Measurements from ENCODE around the gene CD79B. TPM values are rescaled to one million over a fixed set of nuclear protein-coding genes. Genes with fewer than 3 reads are reported as not detected.

CD79B gene
- total and polyA plus RNA-seq, 2 of the 13 experiments (the other 11 are each of a cell fraction or from before 2014, with no cell fraction given): not detected

DNA sequence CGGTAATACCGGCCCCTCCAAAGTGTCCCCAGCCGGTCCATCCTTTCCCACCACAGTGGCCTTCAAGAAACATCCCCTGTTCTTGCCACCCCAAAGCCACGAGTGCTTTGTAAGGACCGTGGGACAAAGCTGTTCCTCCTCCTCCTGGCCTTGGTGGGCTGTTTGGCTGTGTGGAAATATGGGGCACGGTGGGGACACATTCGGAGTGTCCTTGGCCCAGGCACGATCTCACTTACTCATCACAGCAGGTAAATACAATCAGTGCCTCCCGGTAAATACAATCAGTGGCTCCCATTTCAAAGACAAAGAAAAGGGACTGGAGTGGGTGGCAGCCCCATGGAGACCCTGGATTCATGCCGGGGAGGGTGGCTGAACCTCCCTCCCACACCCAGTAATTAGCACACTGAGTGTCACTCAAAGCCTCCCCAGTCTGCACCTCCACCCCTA is 30.2 kb upstream of the CD79B start (continued):
- TF ChIP-seq TGIF2 (CRISPR knock-in tag; IDR thresholded peaks at IDR 0.05) (no peak), ARID2 (CRISPR knock-in tag; IDR thresholded peaks at IDR 0.05; ENCODE audit: borderline replicate concordance) (no peak), TMF1 (CRISPR knock-in tag; IDR thresholded peaks at IDR 0.05; ENCODE audit: low read depth) (no peak), ZNF552 (CRISPR knock-in tag; IDR thresholded peaks at IDR 0.05; ENCODE audit: borderline replicate concordance) (no peak), ETV5 (CRISPR knock-in tag; IDR thresholded peaks at IDR 0.05; ENCODE audit: borderline replicate concordance) (no peak), PTBP1 (IDR thresholded peaks at IDR 0.05; ENCODE audit: low read depth, low read length, poor library complexity, severe bottlenecking) (no peak), KDM6A (CRISPR knock-in tag; IDR thresholded peaks at IDR 0.05; ENCODE audit: low read depth) (no peak), KDM1A (CRISPR knock-in tag; IDR thresholded peaks at IDR 0.05) (peak; percentile 75), NONO (IDR thresholded peaks at IDR 0.05) (no peak), NONO (CRISPR knock-in tag; conservative IDR thresholded peaks at IDR 0.05) (peak; percentile 54; the same call in 1 of the 2 replicates), ZSCAN12 (CRISPR knock-in tag; IDR thresholded peaks at IDR 0.05) (no peak), ZNF282 (IDR thresholded peaks at IDR 0.05; ENCODE audit: partially characterized antibody) (no peak), KLF6 (CRISPR knock-in tag; IDR thresholded peaks at IDR 0.05) (no peak), PAX8 (CRISPR knock-in tag; IDR thresholded peaks at IDR 0.05; ENCODE audit: borderline replicate concordance) (no peak), ESRRA (CRISPR knock-in tag; IDR thresholded peaks at IDR 0.05; ENCODE audit: low read depth) (no peak), MZF1 (CRISPR knock-in tag; IDR thresholded peaks at IDR 0.05; ENCODE audit: borderline replicate concordance) (no peak), TEAD3 (CRISPR knock-in tag; optimal IDR thresholded peaks at IDR 0.05; ENCODE audit: borderline replicate concordance) (peak; percentile 32), PRPF4 (IDR thresholded peaks at IDR 0.05; ENCODE audit: low read depth, low read length, poor library complexity, severe bottlenecking) (no peak), MEF2D (CRISPR knock-in tag; IDR thresholded peaks at IDR 0.05) (0 out of 2 replicates have a peak, but pooled peaks have one; percentile 53), ZNF816 (CRISPR knock-in tag; IDR thresholded peaks at IDR 0.05; ENCODE audit: borderline replicate concordance) (no peak), MEIS1 (CRISPR knock-in tag; IDR thresholded peaks at IDR 0.05; ENCODE audit: borderline replicate concordance) (0 out of 2 replicates have a peak, but pooled peaks have one; percentile 27), HOXD1 (CRISPR knock-in tag; IDR thresholded peaks at IDR 0.05) (no peak), ZFP36L2 (CRISPR knock-in tag; IDR thresholded peaks at IDR 0.05) (no peak)
- TF ChIP-seq, protein P1, sequence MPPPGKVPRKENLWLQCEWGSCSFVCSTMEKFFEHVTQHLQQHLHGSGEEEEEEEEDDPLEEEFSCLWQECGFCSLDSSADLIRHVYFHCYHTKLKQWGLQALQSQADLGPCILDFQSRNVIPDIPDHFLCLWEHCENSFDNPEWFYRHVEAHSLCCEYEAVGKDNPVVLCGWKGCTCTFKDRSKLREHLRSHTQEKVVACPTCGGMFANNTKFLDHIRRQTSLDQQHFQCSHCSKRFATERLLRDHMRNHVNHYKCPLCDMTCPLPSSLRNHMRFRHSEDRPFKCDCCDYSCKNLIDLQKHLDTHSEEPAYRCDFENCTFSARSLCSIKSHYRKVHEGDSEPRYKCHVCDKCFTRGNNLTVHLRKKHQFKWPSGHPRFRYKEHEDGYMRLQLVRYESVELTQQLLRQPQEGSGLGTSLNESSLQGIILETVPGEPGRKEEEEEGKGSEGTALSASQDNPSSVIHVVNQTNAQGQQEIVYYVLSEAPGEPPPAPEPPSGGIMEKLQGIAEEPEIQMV (CRISPR knock-in tag; IDR thresholded peaks at IDR 0.05; ENCODE audit: low read depth): no peak
- TF ChIP-seq, protein P2, sequence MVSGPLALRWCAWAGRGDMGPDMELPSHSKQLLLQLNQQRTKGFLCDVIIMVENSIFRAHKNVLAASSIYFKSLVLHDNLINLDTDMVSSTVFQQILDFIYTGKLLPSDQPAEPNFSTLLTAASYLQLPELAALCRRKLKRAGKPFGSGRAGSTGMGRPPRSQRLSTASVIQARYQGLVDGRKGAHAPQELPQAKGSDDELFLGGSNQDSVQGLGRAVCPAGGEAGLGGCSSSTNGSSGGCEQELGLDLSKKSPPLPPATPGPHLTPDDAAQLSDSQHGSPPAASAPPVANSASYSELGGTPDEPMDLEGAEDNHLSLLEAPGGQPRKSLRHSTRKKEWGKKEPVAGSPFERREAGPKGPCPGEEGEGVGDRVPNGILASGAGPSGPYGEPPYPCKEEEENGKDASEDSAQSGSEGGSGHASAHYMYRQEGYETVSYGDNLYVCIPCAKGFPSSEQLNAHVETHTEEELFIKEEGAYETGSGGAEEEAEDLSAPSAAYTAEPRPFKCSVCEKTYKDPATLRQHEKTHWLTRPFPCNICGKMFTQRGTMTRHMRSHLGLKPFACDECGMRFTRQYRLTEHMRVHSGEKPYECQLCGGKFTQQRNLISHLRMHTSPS (CRISPR knock-in tag; IDR thresholded peaks at IDR 0.05; ENCODE audit: low read depth): no peak
- TF ChIP-seq, protein P3, sequence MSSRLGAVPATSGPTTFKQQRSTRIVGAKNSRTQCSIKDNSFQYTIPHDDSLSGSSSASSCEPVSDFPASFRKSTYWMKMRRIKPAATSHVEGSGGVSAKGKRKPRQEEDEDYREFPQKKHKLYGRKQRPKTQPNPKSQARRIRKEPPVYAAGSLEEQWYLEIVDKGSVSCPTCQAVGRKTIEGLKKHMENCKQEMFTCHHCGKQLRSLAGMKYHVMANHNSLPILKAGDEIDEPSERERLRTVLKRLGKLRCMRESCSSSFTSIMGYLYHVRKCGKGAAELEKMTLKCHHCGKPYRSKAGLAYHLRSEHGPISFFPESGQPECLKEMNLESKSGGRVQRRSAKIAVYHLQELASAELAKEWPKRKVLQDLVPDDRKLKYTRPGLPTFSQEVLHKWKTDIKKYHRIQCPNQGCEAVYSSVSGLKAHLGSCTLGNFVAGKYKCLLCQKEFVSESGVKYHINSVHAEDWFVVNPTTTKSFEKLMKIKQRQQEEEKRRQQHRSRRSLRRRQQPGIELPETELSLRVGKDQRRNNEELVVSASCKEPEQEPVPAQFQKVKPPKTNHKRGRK (CRISPR knock-in tag; IDR thresholded peaks at IDR 0.05): no peak
- TF ChIP-seq, protein P4, sequence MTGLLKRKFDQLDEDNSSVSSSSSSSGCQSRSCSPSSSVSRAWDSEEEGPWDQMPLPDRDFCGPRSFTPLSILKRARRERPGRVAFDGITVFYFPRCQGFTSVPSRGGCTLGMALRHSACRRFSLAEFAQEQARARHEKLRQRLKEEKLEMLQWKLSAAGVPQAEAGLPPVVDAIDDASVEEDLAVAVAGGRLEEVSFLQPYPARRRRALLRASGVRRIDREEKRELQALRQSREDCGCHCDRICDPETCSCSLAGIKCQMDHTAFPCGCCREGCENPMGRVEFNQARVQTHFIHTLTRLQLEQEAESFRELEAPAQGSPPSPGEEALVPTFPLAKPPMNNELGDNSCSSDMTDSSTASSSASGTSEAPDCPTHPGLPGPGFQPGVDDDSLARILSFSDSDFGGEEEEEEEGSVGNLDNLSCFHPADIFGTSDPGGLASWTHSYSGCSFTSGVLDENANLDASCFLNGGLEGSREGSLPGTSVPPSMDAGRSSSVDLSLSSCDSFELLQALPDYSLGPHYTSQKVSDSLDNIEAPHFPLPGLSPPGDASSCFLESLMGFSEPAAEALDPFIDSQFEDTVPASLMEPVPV (CRISPR knock-in tag; IDR thresholded peaks at IDR 0.05): no peak
